OCI-LY7 (cell line): ENCODE results near the gene APBB2.

ENCODE experiments used
- EZH2phosphoT487 ChIP-seq: fragments of 200-600 bp; sonication (generic); IDR thresholded peaks from 2 replicates; pipeline ENCODE4 v1.6.1; 2018; ENCODE audit warnings: low read depth, borderline replicate concordance, mild to moderate bottlenecking, mixed run types, antibody characterized with exemption, low read length, moderate library complexity, mixed read lengths
- TF ChIP-seq, protein P1 (sequence below): fragments of 200-600 bp; sonication (generic); conservative IDR thresholded peaks from 2 replicates; pipeline ENCODE4 v1.5.1; 2014; ENCODE audit warnings: mild to moderate bottlenecking, antibody characterized with exemption, low read length, moderate library complexity, mixed read lengths

DNA sequence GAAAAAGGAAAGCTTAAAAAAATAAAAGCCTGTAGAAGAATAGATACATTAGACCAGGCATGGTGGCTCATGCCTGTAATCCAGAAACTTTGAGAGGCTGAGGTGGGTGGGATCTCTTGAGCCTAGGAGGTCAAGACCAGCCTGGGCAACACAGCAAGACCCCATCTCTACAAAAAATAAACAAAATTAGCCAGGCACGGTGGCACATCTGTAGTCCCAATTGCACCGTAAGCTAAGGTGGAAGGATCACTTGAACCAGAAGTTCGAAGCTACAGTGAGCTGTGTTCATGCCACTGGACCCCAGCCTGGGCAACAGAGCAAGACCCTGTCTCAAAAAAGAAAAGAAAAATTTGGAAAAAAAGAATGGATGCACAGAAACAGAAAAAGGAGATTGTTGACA lies 149.4 kb downstream of the APBB2 start:
- TF ChIP-seq, protein P1, sequence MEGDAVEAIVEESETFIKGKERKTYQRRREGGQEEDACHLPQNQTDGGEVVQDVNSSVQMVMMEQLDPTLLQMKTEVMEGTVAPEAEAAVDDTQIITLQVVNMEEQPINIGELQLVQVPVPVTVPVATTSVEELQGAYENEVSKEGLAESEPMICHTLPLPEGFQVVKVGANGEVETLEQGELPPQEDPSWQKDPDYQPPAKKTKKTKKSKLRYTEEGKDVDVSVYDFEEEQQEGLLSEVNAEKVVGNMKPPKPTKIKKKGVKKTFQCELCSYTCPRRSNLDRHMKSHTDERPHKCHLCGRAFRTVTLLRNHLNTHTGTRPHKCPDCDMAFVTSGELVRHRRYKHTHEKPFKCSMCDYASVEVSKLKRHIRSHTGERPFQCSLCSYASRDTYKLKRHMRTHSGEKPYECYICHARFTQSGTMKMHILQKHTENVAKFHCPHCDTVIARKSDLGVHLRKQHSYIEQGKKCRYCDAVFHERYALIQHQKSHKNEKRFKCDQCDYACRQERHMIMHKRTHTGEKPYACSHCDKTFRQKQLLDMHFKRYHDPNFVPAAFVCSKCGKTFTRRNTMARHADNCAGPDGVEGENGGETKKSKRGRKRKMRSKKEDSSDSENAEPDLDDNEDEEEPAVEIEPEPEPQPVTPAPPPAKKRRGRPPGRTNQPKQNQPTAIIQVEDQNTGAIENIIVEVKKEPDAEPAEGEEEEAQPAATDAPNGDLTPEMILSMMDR: no peak
- no peak for TF ChIP-seq EZH2phosphoT487
